ENCODE measurements around the gene RRP36.

The RRP36 gene

DNA sequence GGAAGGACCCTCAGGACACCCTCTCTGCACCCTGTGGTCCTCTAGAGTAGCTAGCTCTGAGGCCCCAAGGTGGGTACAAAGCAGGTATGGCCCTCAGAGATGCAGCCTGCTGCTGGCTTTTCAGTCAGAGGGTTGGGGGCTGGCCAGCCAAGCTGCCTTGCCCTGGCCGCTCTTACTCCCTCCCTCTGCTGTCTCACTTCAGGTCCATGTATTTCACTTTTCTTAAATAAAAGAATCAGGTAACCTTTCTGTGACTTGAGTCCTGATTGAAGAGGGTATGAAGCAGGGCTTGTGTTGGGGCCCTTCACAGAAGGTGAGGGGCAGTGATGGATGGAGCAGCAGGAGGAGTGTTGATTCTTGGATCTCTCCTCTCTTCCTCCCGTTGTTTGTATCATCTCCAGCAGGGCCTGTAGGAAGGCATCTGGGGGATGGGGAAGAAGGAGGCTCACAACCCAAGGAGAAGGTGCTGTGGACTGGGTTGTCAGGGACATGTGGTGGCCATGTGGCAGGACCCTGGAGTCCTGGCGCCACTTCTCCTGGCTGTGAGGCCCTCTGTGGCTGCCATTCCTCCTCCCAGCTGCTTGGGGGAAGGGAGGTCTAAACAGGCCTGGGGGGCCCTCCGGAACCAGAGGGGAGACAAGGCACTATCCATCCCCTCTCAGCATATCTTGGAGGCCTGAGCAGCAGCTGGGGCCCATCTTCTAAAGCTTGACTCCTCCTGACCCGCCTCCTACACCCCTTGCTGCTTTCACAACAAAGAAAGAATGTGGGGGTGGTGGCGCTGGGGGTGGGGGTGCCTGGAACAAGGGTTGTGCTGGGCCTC is 53.6 kb downstream of the RRP36 start:
- DNase-seq, result no peak

GRCh38 chr6:43075670-43076463 is 54.4 kb downstream of the RRP36 start, which contains the start of gene PTK7:
TSS of gene PTK7 (plus strand) at chr6:43076314. CDS start at chr6:43076489, 175 bp downstream.
- DNase-seq, result peak; percentile 59

DNA sequence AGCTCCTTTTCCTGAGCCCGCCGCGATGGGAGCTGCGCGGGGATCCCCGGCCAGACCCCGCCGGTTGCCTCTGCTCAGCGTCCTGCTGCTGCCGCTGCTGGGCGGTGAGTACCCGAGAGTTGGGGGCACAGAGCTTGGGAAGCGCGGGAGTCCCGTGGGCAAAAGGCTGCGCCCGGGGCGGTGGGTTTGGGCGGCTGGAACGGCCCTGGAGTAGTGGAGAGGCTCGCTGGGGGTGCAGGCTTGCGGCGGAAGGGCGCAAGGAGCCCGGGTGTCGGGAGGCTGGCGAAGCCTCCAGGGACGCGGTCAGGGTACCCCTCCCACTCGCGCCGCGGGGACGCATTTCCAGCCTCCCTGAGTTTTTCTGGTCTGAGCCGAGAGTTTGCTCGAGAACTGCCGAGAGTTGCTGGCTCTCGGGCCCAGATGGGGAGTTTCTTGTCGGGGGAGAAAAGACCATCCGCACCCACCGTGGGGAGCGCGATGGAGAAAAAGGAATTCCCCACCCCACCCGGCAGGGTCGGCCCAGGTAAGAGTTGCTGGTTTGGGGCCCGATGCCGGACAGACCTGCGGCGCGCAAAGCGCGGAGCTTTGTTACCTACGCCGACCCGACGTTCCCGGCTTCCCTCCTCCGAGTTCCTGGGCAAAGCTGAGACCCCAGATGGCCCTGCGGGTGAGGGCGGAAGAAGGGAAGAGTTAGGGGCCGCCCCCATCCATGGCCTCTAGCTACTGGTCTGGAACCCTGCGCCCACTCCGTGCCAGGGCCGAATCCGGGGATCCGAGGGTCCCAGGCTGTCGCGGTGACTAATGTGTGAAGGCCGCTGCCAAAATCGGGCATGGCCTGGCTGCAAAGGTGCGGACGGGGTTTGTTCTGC is 55.3 kb downstream of the RRP36 start:
- peak; percentile 23 for DNase-seq

DNA sequence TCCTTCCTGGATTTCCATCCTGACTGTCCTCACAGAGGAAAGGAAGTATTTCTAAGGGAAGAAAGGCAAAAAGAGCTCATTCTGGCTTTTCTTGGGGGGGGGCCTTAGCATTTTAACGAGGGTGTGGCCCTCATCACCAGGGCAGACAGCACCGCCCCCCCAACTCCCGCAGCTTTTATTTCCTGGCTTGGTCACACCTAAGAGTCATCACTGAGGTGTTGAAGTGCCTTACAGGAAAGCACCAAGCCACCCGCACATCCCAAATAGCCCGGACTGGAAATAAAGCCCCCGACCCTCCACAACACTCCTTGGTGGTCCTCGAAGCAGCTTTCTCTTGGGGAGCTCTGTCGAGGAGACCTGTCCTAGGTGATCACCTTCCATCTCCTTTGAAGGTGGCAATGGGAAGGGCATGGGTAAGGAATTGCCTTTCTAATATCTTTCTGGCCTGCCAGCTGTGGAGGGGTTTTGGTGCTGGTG is 55.9 kb downstream of the RRP36 start:
- no peak for DNase-seq

- DNase-seq, result no peak
Observed at GRCh38 chr6:43077981-43078511, 56.6 kb downstream of the RRP36 start.

DNA sequence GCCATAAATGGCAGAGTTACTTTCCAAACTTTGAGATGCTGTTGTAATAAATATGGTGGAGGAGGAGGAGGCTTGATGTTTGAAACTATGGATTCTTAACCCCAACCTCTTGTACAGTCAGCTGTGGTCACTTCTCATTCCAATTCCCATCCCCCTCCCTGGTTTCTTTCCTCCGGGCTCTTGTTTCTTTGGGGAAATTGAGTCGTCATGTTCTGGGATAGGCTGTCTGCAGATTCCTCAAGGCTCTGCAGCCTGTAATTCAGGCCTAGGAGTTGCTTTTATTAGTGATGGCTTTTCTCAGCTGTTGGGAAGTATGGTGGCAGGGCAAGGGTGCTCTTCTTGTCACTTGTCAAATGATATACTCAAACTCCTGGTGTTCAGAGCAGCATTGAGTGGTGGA is 57.3 kb downstream of the RRP36 start:
- DNase-seq, result no peak

Measured in NCI-H446 treated with DMSO at 0.1 percent for 48 hours (cell line).